T-cell (primary cell): ENCODE results near the gene NDUFB2. TPM values are rescaled to one million over a fixed set of nuclear protein-coding genes. Genes with fewer than 3 reads are reported as not detected.

Experiments used
- ATAC-seq, 4 experiments: fragments of 200-7000 bp in 3 of 4; fragments of 150-1000 bp in 1 of 4; cut with Tn5 transposase; replicated peaks in 1 of 4; 1 replicate in 3 of 4; 2 replicates in 1 of 4; pipeline ENCODE4 v1.10.0; 2021; ENCODE audit warnings: moderate library complexity in 3 of 4, mild to moderate bottlenecking in 2 of 4, moderate number of reproducible peaks in 1 of 4
- CTCF ChIA-PET, 2 donors: fragments of 300-600 bp; sonication (Branson Sonifier 250); formaldehyde crosslinking; loops; one replicate each; lab custom pipeline; 2022; ENCODE audit warnings: antibody characterized with exemption in 2 of 2; lab: Charles Lee
- POLR2A ChIA-PET, 2 donors: fragments of 300-600 bp; sonication (Branson Sonifier 250); formaldehyde crosslinking; loops; one replicate each; lab custom pipeline; 2022; ENCODE audit warnings: antibody characterized with exemption in 2 of 2; lab: Charles Lee
- DNase-seq, 35 experiments: peaks; one replicate each; pipeline versions ENCODE4 v3.0.0 to v3.0.0-alpha.2; 2013 to 2023
- H3K27ac ChIP-seq: one replicate; pipeline ENCODE4 v1.5.1; 2013; ENCODE audit warnings: low read length
- H3K27me3 ChIP-seq, 2 experiments: replicated peaks in 1 of 2; 1 replicate in 1 of 2; 2 replicates in 1 of 2; pipeline versions ENCODE4 v1.6.1 to v1.7.0; 2013; ENCODE audit warnings: low read length in 1 of 2, mixed read lengths in 1 of 2; ENCODE audit not compliant: control insufficient read depth in 2 of 2, insufficient read depth in 2 of 2; ENCODE audit errors: extremely low read depth in 1 of 2
- H3K36me3 ChIP-seq, 2 donors: 1 replicate in 1 of 2; 2 replicates in 1 of 2; pipeline versions ENCODE4 v1.6.1 to v1.7.0; 2013; ENCODE audit warnings: low read length in 1 of 2; ENCODE audit not compliant: control insufficient read depth in 2 of 2, insufficient read depth in 1 of 2; ENCODE audit errors: extremely low read depth in 1 of 2
- H3K4me1 ChIP-seq, 2 experiments: 1 replicate in 1 of 2; 2 replicates in 1 of 2; pipeline versions ENCODE4 v1.6.1 to v1.7.0; 2013; ENCODE audit warnings: low read length in 2 of 2, mixed read lengths in 1 of 2; ENCODE audit not compliant: insufficient read depth in 2 of 2, control insufficient read depth in 1 of 2; ENCODE audit errors: extremely low read depth in 1 of 2
- H3K4me3 ChIP-seq, 2 donors: 1 replicate in 1 of 2; 2 replicates in 1 of 2; pipeline versions ENCODE4 v1.5.1 to v1.7.0; 2013; ENCODE audit warnings: mild to moderate bottlenecking in 2 of 2, low read length in 1 of 2, moderate library complexity in 1 of 2; ENCODE audit not compliant: control insufficient read depth in 1 of 2; ENCODE audit errors: extremely low read depth in 1 of 2
- H3K9me3 ChIP-seq: 2 replicates; pipeline ENCODE4 v1.7.0; 2013
- H3K27ac Mint-ChIP-seq, 2 donors: one replicate each; pipeline ENCODE4 v1.8.0; 2020 to 2021; ENCODE audit warnings: mild to moderate bottlenecking in 2 of 2, mixed read lengths in 2 of 2
- H3K27me3 Mint-ChIP-seq, 2 donors: one replicate each; pipeline ENCODE4 v1.8.0; 2021 to 2022; ENCODE audit warnings: mixed read lengths in 2 of 2
- H3K36me3 Mint-ChIP-seq: one replicate; pipeline ENCODE4 v1.8.0; 2021; ENCODE audit warnings: mixed read lengths
- H3K4me1 Mint-ChIP-seq, 3 donors: one replicate each; pipeline ENCODE4 v1.8.0; 2020 to 2022; ENCODE audit warnings: mixed read lengths in 3 of 3, mild to moderate bottlenecking in 1 of 3
- H3K4me3 Mint-ChIP-seq, 3 donors: one replicate each; pipeline ENCODE4 v1.8.0; 2020 to 2022; ENCODE audit warnings: mild to moderate bottlenecking in 3 of 3, mixed read lengths in 3 of 3, moderate library complexity in 3 of 3
- H3K9me3 Mint-ChIP-seq, 3 donors: one replicate each; pipeline ENCODE4 v1.8.0; 2020 to 2022; ENCODE audit warnings: mixed read lengths in 3 of 3
- WGBS: methylation state at CpG from one replicate; pipeline ENCODE4 v1.1.5; 2013; ENCODE audit warnings: missing lambda C conversion rate; ENCODE audit not compliant: insufficient coverage; 5-methylcytosine and 5-hydroxymethylcytosine counted together
- total RNA-seq, 35 experiments: library from RNA in 6 of 35; stranded (reverse) in 6 of 35; fragments of 120-200 nt in 1 of 35; gene quantifications; one replicate each; pipeline versions ENCODE4 v1.2.1 to v1.2.4 and lab custom pipeline; 2013 to 2026

The NDUFB2 gene
- total RNA-seq, 5 donors from 2014 or later (not counting 1 experiment from before 2014, with no cell fraction given) = 97.2 to 110 (median 103) TPM

- ChIA-PET POLR2A (no interaction called here), CTCF (no interaction called here)
- no peak overlapping the region for H3K27ac Mint-ChIP-seq
- WGBS = 81% methylated on average over 3 of the region's 3 CpGs
- Histone ChIP-seq H3K27ac (no peak overlapping the region), H3K9me3 (no peaks in the 10 kb centered on the region), H3K4me3 (no peak overlapping the region), H3K27me3 (no peaks in the 10 kb centered on the region), H3K4me1 (peaks cover 0 to 22% of the 10 kb centered on the region in 2 experiments), H3K36me3 (peaks cover 24 to 37% of the 10 kb centered on the region in 2 donors)
- DNase-seq (peak in 1 of 35 experiments; percentile 5), ATAC-seq (no peak)
- H3K4me1 Mint-ChIP-seq = peaks cover 31 to 43% (median 33%) of the 10 kb centered on the region in 3 donors
- no peak overlapping the region for H3K4me3 Mint-ChIP-seq
- H3K27me3 Mint-ChIP-seq = no peaks in the 10 kb centered on the region
- no peaks in the 10 kb centered on the region for H3K9me3 Mint-ChIP-seq
- H3K36me3 Mint-ChIP-seq = peaks cover 53% of the 10 kb centered on the region
Observed at GRCh38 chr7:140677496-140677895, 19.0 kb upstream of the NDUFB2 start.

- peak in 1 of 35 experiments; percentile 11 for DNase-seq
- ChIA-PET CTCF (interaction anchor here in 1 of 2 donors (0.6 kb wide), 2 partner anchors 175 to 1566 kb away, joined by 3 read pairs; no protein-coding TSS in a partner anchor), POLR2A (no interaction called here)
- 99% methylated on average over 16 of the region's 20 CpGs for WGBS
- H3K27me3 Mint-ChIP-seq = no peaks in the 10 kb centered on the region
- peaks cover 31 to 42% (median 32%) of the 10 kb centered on the region in 3 donors for H3K4me1 Mint-ChIP-seq
- Histone ChIP-seq H3K4me1 (peaks cover 0 to 22% of the 10 kb centered on the region in 2 experiments), H3K27ac (no peak overlapping the region), H3K4me3 (no peak overlapping the region), H3K36me3 (peaks cover 24 to 37% of the 10 kb centered on the region in 2 donors), H3K9me3 (no peaks in the 10 kb centered on the region), H3K27me3 (no peaks in the 10 kb centered on the region)
- peaks cover 53% of the 10 kb centered on the region for H3K36me3 Mint-ChIP-seq
- H3K27ac Mint-ChIP-seq = no peak overlapping the region
- no peak for ATAC-seq
- H3K9me3 Mint-ChIP-seq = no peaks in the 10 kb centered on the region
- H3K4me3 Mint-ChIP-seq = no peak overlapping the region
Observed at GRCh38 chr7:140678081-140678815, 18.3 kb upstream of the NDUFB2 start.

GRCh38 chr7:140678816-140679130 lies 17.7 kb upstream of the NDUFB2 start:
- Histone ChIP-seq H3K27me3 (no peaks in the 10 kb centered on the region), H3K27ac (no peak overlapping the region), H3K36me3 (peaks cover 24 to 37% of the 10 kb centered on the region in 2 donors), H3K4me1 (peaks cover 0 to 16% of the 10 kb centered on the region in 2 experiments), H3K9me3 (no peaks in the 10 kb centered on the region), H3K4me3 (no peak overlapping the region)
- DNase-seq (peak in 1 of 35 experiments; percentile 8), ATAC-seq (no peak)
- no peaks in the 10 kb centered on the region for H3K27me3 Mint-ChIP-seq
- no peak overlapping the region for H3K27ac Mint-ChIP-seq
- ChIA-PET POLR2A (interaction anchor here in 1 of 2 donors (0.7 kb wide), 1 partner anchor 44 kb away, joined by 3 read pairs; no protein-coding TSS in a partner anchor), CTCF (interaction anchor here in 1 of 2 donors (0.6 kb wide), 2 partner anchors 176 to 1566 kb away, joined by 3 read pairs; no protein-coding TSS in a partner anchor)
- WGBS = 100% methylated on average over 6 of the region's 7 CpGs
- H3K4me3 Mint-ChIP-seq = no peak overlapping the region
- H3K9me3 Mint-ChIP-seq = no peaks in the 10 kb centered on the region
- H3K36me3 Mint-ChIP-seq = peaks cover 57% of the 10 kb centered on the region
- H3K4me1 Mint-ChIP-seq = peaks cover 28 to 39% (median 31%) of the 10 kb centered on the region in 3 donors

- H3K4me1 ChIP-seq = peaks cover 0 to 12% of the 10 kb centered on the region in 2 experiments
- H3K4me3 Mint-ChIP-seq = no peak overlapping the region
- 90% methylated on average over 3 of the region's 9 CpGs for WGBS
- no peak overlapping the region for H3K4me3 ChIP-seq
- H3K27me3 ChIP-seq = no peaks in the 10 kb centered on the region
- peaks cover 24 to 35% (median 31%) of the 10 kb centered on the region in 3 donors for H3K4me1 Mint-ChIP-seq
- H3K27me3 Mint-ChIP-seq = no peaks in the 10 kb centered on the region
- POLR2A ChIA-PET = interaction anchor here in 1 of 2 donors (0.7 kb wide), 1 partner anchor 44 kb away, joined by 3 read pairs; no protein-coding TSS in a partner anchor
- peaks cover 28 to 37% of the 10 kb centered on the region in 2 donors for H3K36me3 ChIP-seq
- no peaks in the 10 kb centered on the region for H3K9me3 Mint-ChIP-seq
- peaks cover 61% of the 10 kb centered on the region for H3K36me3 Mint-ChIP-seq
- no peak overlapping the region for H3K27ac ChIP-seq
- H3K27ac Mint-ChIP-seq = no peak overlapping the region
- CTCF ChIA-PET = interaction anchor here in 1 of 2 donors (0.7 kb wide), 1 partner anchor 239 kb away, joined by 4 read pairs; no protein-coding TSS in a partner anchor
- DNase-seq (no peak), ATAC-seq (no peak)
- H3K9me3 ChIP-seq = no peaks in the 10 kb centered on the region
Observed at GRCh38 chr7:140679186-140679585, 17.3 kb upstream of the NDUFB2 start.

- CTCF ChIA-PET = no interaction called here
- no peak overlapping the region for H3K27ac ChIP-seq
- peaks cover 33 to 35% of the 10 kb centered on the region in 2 donors for H3K36me3 ChIP-seq
- H3K4me3 ChIP-seq = no peak overlapping the region
- peaks cover 8 to 18% (median 17%) of the 10 kb centered on the region in 3 donors for H3K4me1 Mint-ChIP-seq
- POLR2A ChIA-PET = interaction anchor here in 1 of 2 donors (0.5 kb wide), 1 partner anchor 15 kb away, joined by 9 read pairs; no protein-coding TSS in a partner anchor
- H3K27me3 Mint-ChIP-seq = no peaks in the 10 kb centered on the region
- ATAC-seq (no peak), DNase-seq (peak in 1 of 35 experiments; percentile 11)
- H3K4me3 Mint-ChIP-seq = no peak overlapping the region
- H3K9me3 Mint-ChIP-seq = no peaks in the 10 kb centered on the region
- no peaks in the 10 kb centered on the region for H3K9me3 ChIP-seq
- peaks cover 62% of the 10 kb centered on the region for H3K36me3 Mint-ChIP-seq
- WGBS = 93% methylated on average over 7 of the region's 7 CpGs
- H3K4me1 ChIP-seq = no peaks in the 10 kb centered on the region
- no peak overlapping the region for H3K27ac Mint-ChIP-seq
- no peaks in the 10 kb centered on the region for H3K27me3 ChIP-seq
Observed at GRCh38 chr7:140680886-140681285, 15.6 kb upstream of the NDUFB2 start.

- POLR2A ChIA-PET = interaction anchor here in 1 of 2 donors (0.6 kb wide), 1 partner anchor 996 kb away, joined by 3 read pairs; no protein-coding TSS in a partner anchor
- DNase-seq (peak in 1 of 35 experiments; percentile 13), ATAC-seq (no peak)
- H3K36me3 Mint-ChIP-seq = peaks cover 59% of the 10 kb centered on the region
- no peak overlapping the region for H3K4me3 Mint-ChIP-seq
- WGBS = 89% methylated on average over 3 of the region's 3 CpGs
- H3K27ac Mint-ChIP-seq = no peak overlapping the region
- Histone ChIP-seq H3K27me3 (no peaks in the 10 kb centered on the region), H3K4me1 (no peaks in the 10 kb centered on the region), H3K36me3 (peaks cover 31 to 36% of the 10 kb centered on the region in 2 donors), H3K4me3 (no peak overlapping the region), H3K27ac (no peak overlapping the region), H3K9me3 (no peaks in the 10 kb centered on the region)
- peaks cover 3 to 12% (median 12%) of the 10 kb centered on the region in 3 donors for H3K4me1 Mint-ChIP-seq
- no peaks in the 10 kb centered on the region for H3K27me3 Mint-ChIP-seq
- CTCF ChIA-PET = no interaction called here
- H3K9me3 Mint-ChIP-seq = no peaks in the 10 kb centered on the region
Observed at GRCh38 chr7:140681766-140682165, 14.7 kb upstream of the NDUFB2 start.
